Hepatocyte (in vitro differentiated cells): ENCODE data around the gene EDN1.

Experiments
- CTCF ChIP-seq: fragments of 200-600 bp; sonication (generic); IDR thresholded peaks from 2 replicates; pipeline ENCODE4 v1.5.1; 2016; ENCODE audit warnings: antibody characterized with exemption, mild to moderate bottlenecking; ENCODE audit not compliant: poor library complexity
- EZH2 ChIP-seq: fragments of 200-600 bp; sonication (generic); IDR thresholded peaks from 2 replicates; pipeline ENCODE4 v1.6.1; 2016; ENCODE audit warnings: antibody characterized with exemption, mild to moderate bottlenecking, borderline replicate concordance
- EZH2phosphoT487 ChIP-seq: fragments of 200-600 bp; sonication (generic); IDR thresholded peaks from one replicate; pipeline ENCODE4 v1.6.1; 2018; ENCODE audit warnings: antibody characterized with exemption, mild to moderate bottlenecking, low read depth, moderate library complexity; ENCODE audit not compliant: unreplicated experiment, severe bottlenecking

- TF ChIP-seq CTCF (no peak), EZH2 (no peak), EZH2phosphoT487 (no peak)
Observed at GRCh38 chr6:12324748-12325147, 34.6 kb downstream of the EDN1 start.
